HepG2 (cell line): ENCODE data around the gene RAP2A. TPM values are rescaled to one million over a fixed set of nuclear protein-coding genes. Genes with fewer than 3 reads are reported as not detected.

Source experiments
- ELF4 ChIP-seq: sonication (generic); formaldehyde crosslinking; IDR thresholded peaks from 2 replicates; pipeline ENCODE4 v1.5.0; 2020; ENCODE audit warnings: missing genetic modification reagents, mild to moderate bottlenecking, moderate library complexity, borderline replicate concordance
- FOXK2 ChIP-seq: fragments of 450-650 bp; IDR thresholded peaks from 2 replicates; pipeline ENCODE4 v1.6.1; 2016
- NFKBIZ ChIP-seq: IDR thresholded peaks from 2 replicates; pipeline ENCODE4 v1.6.1; 2018; ENCODE audit warnings: missing genetic modification reagents, missing compliant biosample characterization
- PHF8 ChIP-seq: sonication (generic); formaldehyde crosslinking; IDR thresholded peaks from 2 replicates; pipeline ENCODE4 v1.5.0; 2020; ENCODE audit warnings: missing genetic modification reagents
- RFX1 ChIP-seq: fragments of 450-650 bp; IDR thresholded peaks from 2 replicates; pipeline ENCODE4 v1.6.1; 2017
- SIN3A ChIP-seq: IDR thresholded peaks from 2 replicates; pipeline ENCODE4 v1.6.1; 2011; ENCODE audit warnings: low read depth, mild to moderate bottlenecking, control low read depth, low read length, borderline replicate concordance
- ZEB1 ChIP-seq: IDR thresholded peaks from 2 replicates; pipeline ENCODE4 v1.6.1; 2012; ENCODE audit warnings: mild to moderate bottlenecking, low read depth, inconsistent platforms; ENCODE audit not compliant: insufficient replicate concordance
- ZFY ChIP-seq: sonication (generic); formaldehyde crosslinking; IDR thresholded peaks from 2 replicates; pipeline ENCODE4 v1.4.0; 2020; ENCODE audit warnings: missing genetic modification reagents
- ZNF180 ChIP-seq: sonication (generic); formaldehyde crosslinking; IDR thresholded peaks from 2 replicates; pipeline ENCODE4 v1.4.0; 2020; ENCODE audit warnings: low read depth, missing genetic modification reagents, borderline replicate concordance
- ZNF382 ChIP-seq: sonication (generic); formaldehyde crosslinking; IDR thresholded peaks from 2 replicates; pipeline ENCODE4 v1.5.0; 2020; ENCODE audit warnings: missing genetic modification reagents, mild to moderate bottlenecking, borderline replicate concordance
- ZNF543 ChIP-seq: sonication (generic); formaldehyde crosslinking; IDR thresholded peaks from 2 replicates; pipeline ENCODE4 v1.4.0; 2020; ENCODE audit warnings: mild to moderate bottlenecking, missing genetic modification reagents
- ZNF747 ChIP-seq: sonication (generic); formaldehyde crosslinking; IDR thresholded peaks from 2 replicates; pipeline ENCODE4 v1.8.1; 2023; ENCODE audit warnings: missing genetic modification reagents, mild to moderate bottlenecking, borderline replicate concordance
- polyA plus RNA-seq, 8 experiments: library from polyadenylated mRNA; depleted of rRNA in 3 of 8; stranded (reverse) in 7 of 8; unstranded in 1 of 8; fragments of >200 nt; fragmentation: Illumina TruSeq in 4 of 8; extraction: Trizol in 4 of 8; gene quantifications; 2 replicates each; pipeline versions ENCODE4 v1.2.1 to v1.2.3, GENCODE V29; 2011 to 2016; ENCODE audit warnings: low read depth in 4 of 8, missing spikeins in 1 of 8, mixed read lengths in 1 of 8; ENCODE audit not compliant: insufficient read depth in 1 of 8
- total RNA-seq, 5 experiments: library from RNA; depleted of rRNA; stranded (reverse); fragments of >200 nt; fragmentation: Illumina TruSeq; extraction: Trizol; gene quantifications; 2 replicates each; pipeline ENCODE4 v1.2.3, GENCODE V29; 2016; ENCODE audit warnings: low read depth in 1 of 5
- TF ChIP-seq, protein P1 (sequence below): sonication (generic); formaldehyde crosslinking; IDR thresholded peaks from 2 replicates; pipeline ENCODE4 v1.4.0; 2020; ENCODE audit warnings: mild to moderate bottlenecking, missing genetic modification reagents, borderline replicate concordance
- TF ChIP-seq, protein P2 (sequence below): sonication (generic); formaldehyde crosslinking; conservative IDR thresholded peaks from 2 replicates; pipeline ENCODE4 v1.8.0; 2022; ENCODE audit warnings: mild to moderate bottlenecking, moderate library complexity, missing genetic modification reagents
- TF ChIP-seq, protein P3 (sequence below): sonication (generic); formaldehyde crosslinking; conservative IDR thresholded peaks from 2 replicates; pipeline ENCODE4 v1.8.0; 2022; ENCODE audit warnings: missing genetic modification reagents
- TF ChIP-seq, protein P4 (sequence below): sonication (generic); formaldehyde crosslinking; IDR thresholded peaks from 2 replicates; pipeline ENCODE4 v1.9.0; 2021; ENCODE audit warnings: missing genetic modification reagents, mild to moderate bottlenecking, borderline replicate concordance

RAP2A gene
- total and polyA plus RNA-seq, 2 of the 13 experiments (the other 11 are each of a cell fraction or from before 2014, with no cell fraction given), result 9.9 to 23.1 TPM

DNA sequence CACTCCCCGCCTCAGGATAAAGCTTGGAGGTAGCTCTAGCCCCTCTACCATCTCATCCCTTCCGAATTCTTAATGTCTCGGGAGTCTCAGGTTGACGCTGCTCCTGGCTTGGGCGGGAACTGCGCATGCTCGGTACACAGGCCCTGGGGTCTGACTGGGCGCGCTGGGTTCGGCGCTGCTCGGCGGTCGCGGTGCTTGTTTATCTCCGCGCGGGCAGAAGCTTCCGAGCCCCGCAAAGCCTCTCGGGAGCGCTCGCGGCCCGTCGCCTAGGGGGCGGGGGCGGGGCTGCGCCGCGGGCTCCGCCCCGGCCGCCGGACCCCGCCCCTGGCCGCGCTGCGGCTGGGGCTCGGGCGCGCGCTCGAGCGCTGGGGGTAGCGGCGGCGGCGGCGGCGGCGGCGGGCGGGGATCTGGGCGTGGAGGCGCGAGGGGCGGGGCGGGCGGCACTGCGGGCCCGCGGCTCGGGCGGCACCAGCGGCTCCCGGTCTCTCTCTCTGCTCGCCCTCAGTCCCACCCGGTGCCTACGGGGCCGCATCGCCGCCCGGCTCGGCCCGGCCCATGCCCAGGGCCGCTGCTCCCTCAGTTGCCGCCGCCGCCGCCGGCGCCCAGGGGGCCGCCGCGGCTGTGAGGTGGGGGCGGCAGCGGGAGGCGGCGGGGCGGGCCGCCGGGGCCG, at the start of gene RAP2A (continued):
- TF ChIP-seq, protein P1, sequence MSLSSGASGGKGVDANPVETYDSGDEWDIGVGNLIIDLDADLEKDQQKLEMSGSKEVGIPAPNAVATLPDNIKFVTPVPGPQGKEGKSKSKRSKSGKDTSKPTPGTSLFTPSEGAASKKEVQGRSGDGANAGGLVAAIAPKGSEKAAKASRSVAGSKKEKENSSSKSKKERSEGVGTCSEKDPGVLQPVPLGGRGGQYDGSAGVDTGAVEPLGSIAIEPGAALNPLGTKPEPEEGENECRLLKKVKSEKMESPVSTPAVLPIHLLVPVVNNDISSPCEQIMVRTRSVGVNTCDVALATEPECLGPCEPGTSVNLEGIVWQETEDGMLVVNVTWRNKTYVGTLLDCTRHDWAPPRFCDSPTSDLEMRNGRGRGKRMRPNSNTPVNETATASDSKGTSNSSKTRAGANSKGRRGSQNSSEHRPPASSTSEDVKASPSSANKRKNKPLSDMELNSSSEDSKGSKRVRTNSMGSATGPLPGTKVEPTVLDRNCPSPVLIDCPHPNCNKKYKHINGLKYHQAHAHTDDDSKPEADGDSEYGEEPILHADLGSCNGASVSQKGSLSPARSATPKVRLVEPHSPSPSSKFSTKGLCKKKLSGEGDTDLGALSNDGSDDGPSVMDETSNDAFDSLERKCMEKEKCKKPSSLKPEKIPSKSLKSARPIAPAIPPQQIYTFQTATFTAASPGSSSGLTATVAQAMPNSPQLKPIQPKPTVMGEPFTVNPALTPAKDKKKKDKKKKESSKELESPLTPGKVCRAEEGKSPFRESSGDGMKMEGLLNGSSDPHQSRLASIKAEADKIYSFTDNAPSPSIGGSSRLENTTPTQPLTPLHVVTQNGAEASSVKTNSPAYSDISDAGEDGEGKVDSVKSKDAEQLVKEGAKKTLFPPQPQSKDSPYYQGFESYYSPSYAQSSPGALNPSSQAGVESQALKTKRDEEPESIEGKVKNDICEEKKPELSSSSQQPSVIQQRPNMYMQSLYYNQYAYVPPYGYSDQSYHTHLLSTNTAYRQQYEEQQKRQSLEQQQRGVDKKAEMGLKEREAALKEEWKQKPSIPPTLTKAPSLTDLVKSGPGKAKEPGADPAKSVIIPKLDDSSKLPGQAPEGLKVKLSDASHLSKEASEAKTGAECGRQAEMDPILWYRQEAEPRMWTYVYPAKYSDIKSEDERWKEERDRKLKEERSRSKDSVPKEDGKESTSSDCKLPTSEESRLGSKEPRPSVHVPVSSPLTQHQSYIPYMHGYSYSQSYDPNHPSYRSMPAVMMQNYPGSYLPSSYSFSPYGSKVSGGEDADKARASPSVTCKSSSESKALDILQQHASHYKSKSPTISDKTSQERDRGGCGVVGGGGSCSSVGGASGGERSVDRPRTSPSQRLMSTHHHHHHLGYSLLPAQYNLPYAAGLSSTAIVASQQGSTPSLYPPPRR (CRISPR knock-in tag), result no peak
- TF ChIP-seq RFX1 (no peak), FOXK2 (peak; percentile 90), ZNF747 (CRISPR knock-in tag) (no peak), NFKBIZ (CRISPR knock-in tag) (no peak), PHF8 (CRISPR knock-in tag) (peak; percentile 51; the same call in 1 of the 2 replicates), ZNF382 (CRISPR knock-in tag) (no peak), SIN3A (peak; percentile 54; the same call in 1 of the 2 replicates), ZEB1 (no peak), ZNF180 (no peak; the same call in 1 of the 2 replicates), ZNF543 (no peak), ELF4 (CRISPR knock-in tag) (0 out of 2 replicates have a peak, but pooled peaks have one; percentile 3), ZFY (CRISPR knock-in tag) (peak; percentile 70)
- TF ChIP-seq, protein P2, sequence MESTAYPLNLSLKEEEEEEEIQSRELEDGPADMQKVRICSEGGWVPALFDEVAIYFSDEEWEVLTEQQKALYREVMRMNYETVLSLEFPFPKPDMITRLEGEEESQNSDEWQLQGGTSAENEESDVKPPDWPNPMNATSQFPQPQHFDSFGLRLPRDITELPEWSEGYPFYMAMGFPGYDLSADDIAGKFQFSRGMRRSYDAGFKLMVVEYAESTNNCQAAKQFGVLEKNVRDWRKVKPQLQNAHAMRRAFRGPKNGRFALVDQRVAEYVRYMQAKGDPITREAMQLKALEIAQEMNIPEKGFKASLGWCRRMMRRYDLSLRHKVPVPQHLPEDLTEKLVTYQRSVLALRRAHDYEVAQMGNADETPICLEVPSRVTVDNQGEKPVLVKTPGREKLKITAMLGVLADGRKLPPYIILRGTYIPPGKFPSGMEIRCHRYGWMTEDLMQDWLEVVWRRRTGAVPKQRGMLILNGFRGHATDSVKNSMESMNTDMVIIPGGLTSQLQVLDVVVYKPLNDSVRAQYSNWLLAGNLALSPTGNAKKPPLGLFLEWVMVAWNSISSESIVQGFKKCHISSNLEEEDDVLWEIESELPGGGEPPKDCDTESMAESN (CRISPR knock-in tag), result no peak
- TF ChIP-seq, protein P3, sequence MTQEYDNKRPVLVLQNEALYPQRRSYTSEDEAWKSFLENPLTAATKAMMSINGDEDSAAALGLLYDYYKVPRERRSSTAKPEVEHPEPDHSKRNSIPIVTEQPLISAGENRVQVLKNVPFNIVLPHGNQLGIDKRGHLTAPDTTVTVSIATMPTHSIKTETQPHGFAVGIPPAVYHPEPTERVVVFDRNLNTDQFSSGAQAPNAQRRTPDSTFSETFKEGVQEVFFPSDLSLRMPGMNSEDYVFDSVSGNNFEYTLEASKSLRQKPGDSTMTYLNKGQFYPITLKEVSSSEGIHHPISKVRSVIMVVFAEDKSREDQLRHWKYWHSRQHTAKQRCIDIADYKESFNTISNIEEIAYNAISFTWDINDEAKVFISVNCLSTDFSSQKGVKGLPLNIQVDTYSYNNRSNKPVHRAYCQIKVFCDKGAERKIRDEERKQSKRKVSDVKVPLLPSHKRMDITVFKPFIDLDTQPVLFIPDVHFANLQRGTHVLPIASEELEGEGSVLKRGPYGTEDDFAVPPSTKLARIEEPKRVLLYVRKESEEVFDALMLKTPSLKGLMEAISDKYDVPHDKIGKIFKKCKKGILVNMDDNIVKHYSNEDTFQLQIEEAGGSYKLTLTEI (CRISPR knock-in tag), result no peak
- TF ChIP-seq, protein P4, sequence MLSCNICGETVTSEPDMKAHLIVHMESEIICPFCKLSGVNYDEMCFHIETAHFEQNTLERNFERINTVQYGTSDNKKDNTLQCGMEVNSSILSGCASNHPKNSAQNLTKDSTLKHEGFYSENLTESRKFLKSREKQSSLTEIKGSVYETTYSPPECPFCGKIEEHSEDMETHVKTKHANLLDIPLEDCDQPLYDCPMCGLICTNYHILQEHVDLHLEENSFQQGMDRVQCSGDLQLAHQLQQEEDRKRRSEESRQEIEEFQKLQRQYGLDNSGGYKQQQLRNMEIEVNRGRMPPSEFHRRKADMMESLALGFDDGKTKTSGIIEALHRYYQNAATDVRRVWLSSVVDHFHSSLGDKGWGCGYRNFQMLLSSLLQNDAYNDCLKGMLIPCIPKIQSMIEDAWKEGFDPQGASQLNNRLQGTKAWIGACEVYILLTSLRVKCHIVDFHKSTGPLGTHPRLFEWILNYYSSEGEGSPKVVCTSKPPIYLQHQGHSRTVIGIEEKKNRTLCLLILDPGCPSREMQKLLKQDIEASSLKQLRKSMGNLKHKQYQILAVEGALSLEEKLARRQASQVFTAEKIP, result no peak
